AG09319 (cell line): ENCODE measurements around the gene ZNF143.
A peak's percentile ranks its signal among the peaks of the same experiment; 100 is the strongest.

Source experiments
- DNase-seq: peaks from one replicate; pipeline ENCODE4 v3.0.0-alpha.2; 2010; ENCODE audit warnings: low read depth; ENCODE audit errors: extremely low read depth
- CTCF ChIP-seq: IDR thresholded peaks from 2 replicates; pipeline ENCODE4 v1.5.1; 2011; ENCODE audit warnings: low read depth, mild to moderate bottlenecking, inconsistent platforms, low read length, moderate library complexity

Gene ZNF143

DNA sequence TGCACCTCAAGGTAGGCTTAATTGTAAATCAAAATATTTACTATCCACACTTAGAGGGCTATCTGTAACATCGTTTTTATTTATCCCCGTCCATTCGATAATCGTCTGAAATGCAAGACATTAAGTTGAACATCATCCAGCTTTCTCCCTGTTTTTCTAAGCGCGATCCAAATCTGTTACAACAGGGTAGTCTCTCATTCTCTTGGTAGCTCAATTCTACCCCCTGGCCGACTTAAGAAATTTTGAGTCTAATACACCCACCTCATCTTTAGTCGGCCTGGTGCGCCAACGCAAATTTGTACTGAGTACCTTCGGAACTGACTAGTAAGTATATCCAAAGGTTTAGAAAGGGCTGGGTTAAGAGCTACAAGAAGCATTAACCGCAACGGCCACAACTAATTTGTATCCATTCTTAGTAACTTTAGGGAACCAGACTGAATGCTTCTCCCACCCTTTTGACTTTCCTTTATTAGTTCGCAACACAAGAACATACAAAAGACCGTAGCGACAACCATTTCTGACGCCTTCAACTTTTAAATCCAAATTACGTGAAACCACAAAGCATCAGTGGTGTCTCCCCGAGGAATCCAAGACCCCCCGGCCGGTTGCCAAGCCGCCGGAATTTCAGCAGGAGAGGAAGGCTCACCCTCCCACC lies 1.0 kb upstream of the ZNF143 start:
- TF ChIP-seq CTCF = no peak
- DNase-seq = no peak

GRCh38 chr11:9461063-9461759 lies 399 bp downstream of the ZNF143 start:
- DNase-seq = peak; percentile 81
- TF ChIP-seq CTCF = no peak

DNA sequence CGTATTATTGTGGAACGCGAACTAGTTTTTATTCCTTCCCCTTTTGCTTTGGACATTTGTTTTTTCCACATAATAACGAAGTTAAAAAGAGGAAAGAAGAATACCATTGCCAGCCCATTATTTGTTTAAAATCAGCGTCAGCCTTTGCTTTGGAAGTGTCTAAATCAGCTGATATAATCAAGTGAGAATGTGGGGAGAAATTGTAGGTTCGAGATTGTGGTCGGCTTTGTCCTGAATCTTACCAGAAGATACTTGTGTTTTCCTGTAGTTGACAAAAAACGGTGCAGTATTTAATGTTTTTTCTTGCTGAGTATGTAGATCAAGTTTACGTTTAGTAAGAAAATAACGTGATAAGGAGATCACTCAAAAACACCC lies 935 bp downstream of the ZNF143 start:
- no peak for DNase-seq
- no peak for TF ChIP-seq CTCF

DNA sequence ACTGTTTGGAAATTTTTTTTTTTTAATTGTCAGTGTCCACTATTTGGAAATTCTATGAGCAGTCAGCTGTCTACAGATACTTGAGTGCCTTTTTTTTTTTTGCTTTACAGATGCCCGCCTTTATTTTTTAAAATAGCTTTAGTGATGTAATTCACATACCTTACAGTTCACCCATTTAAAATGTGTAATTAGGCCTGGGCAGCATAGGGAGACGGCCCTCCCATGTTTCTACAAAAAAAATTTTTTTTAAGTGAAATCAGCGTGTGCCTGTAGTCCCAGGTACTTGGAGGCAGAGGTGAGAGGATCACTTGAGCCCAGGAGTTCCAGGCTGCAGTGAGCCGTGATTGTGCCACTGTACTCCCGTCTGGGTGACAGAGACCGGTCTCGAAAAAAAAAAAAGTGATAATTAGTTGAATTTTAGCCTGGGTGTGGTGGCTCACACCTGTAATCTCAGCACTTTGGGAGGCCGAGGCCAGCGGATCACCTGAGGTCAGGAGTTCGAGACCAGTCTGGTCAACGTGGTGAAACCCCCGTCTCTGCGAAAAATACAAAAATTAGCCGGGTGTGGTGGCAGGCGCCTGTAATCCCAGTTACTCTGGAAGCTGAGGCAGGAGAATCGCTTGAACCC lies 1.5 kb downstream of the ZNF143 start:
- no peak for DNase-seq

DNA sequence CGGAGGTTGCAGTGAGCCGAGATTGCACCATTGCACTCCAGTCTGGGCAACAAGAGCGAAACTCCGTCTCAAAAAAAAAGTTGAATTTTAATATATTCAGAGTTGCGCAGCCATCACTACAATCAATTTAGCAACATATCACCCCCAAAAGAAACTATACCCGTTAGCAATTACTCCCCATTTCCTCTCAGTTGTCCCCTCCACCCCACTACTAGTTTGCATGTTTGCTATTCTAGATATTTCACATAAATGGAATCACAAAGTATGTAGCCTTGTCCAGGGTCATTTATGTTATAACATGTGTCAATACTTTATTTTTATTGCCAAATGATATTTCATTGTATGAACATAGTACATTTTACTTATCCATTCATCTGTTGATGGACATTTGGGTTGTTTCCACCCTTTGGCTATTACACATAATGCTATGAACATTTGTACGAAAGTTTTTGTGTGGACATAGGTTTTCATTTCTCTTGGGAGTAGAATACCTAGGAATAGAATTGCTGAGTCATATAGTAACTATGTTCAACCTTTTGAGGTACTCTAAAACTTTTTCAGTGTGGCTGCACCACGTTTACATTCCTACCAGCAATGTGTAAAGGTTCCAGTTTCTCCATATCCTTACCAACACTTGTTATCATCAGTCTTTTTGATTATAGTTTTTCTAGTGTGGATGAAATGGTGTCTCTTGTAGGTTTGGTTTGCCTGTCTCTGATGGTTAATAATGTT lies 2.2 kb downstream of the ZNF143 start:
- no peak for DNase-seq
- TF ChIP-seq CTCF = no peak

More for the DNA sequence above, 1.5 kb downstream of the ZNF143 start:
- no peak for TF ChIP-seq CTCF

DNA sequence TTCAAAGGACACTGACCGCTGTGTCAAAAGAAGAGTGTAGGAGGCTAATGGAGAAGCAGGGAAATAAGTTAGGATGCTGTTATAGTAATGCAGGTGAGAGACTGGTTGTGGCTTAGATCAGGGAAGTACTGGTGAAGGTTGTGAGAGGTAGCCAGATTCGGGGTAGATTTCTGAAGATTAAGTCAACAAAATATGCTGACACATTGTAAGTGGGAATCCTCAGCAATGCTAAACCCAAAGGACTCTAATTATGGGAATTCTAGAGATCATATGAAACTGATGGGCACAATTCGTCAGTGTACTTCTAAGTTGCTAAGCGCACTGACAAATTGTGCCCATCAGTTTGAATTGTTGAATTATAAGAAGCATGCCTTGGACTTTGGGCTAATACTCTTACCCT lies 10.0 kb downstream of the ZNF143 start:
- no peak for TF ChIP-seq CTCF
- no peak for DNase-seq
